HCT116 (cell line): Measurements from ENCODE around the gene GNG7. TPM values are rescaled to one million over a fixed set of nuclear protein-coding genes. Genes with fewer than 3 reads are reported as not detected.

Experiments used
- ATAC-seq: fragments of 200-7000 bp; cut with Tn5 transposase; 2 replicates; pipeline ENCODE4 v1.9.1; 2020; ENCODE audit warnings: mild to moderate bottlenecking, moderate library complexity
- BruUV-seq: library from RNA; stranded (reverse); fragments of 400-500 nt; replicated peaks from 2 replicates; lab custom pipeline; 2021; lab: Mats Ljungman, UMichigan
- CTCF ChIA-PET: fragments of 300-600 bp; sonication (Branson Sonifier 250); formaldehyde crosslinking; loops from one replicate; lab custom pipeline; 2021; ENCODE audit warnings: antibody characterized with exemption; lab: Charles Lee
- POLR2A ChIA-PET: fragments of 300-600, 350-600 bp; sonication (Branson Sonifier 250); formaldehyde crosslinking; loops from one replicate; lab custom pipeline; 2021; ENCODE audit warnings: antibody characterized with exemption; lab: Charles Lee
- RAD21 ChIA-PET, 2 experiments: fragments of 300-600 bp; sonication (Branson Sonifier 250); formaldehyde crosslinking; loops; one replicate each; lab custom pipeline; 2023; ENCODE audit warnings: low total read pairs in 2 of 2; ENCODE audit not compliant: uncharacterized antibody in 2 of 2, unreplicated experiment in 2 of 2, low non-redundant PET in 1 of 2; lab: Charles Lee
- DNase-seq: peaks from one replicate; pipeline ENCODE4 v3.0.0-alpha.2; 2010; ENCODE audit warnings: low read depth, low spot score
- H2AFZ ChIP-seq: fragments of 200-600 bp; shearing (Covaris generic), sonication (generic); 2 replicates; pipeline ENCODE4 v1.6.1; 2017; ENCODE audit warnings: low read depth, mixed run types, mixed read lengths, antibody characterized with exemption, low read length; ENCODE audit not compliant: poor library complexity, severe bottlenecking
- H3K27ac ChIP-seq: 2 replicates; pipeline ENCODE4 v1.5.1; 2012; ENCODE audit warnings: low read depth, low read length
- H3K27me3 ChIP-seq: fragments of 200-600 bp; sonication (generic); 2 replicates; pipeline ENCODE4 v1.6.1; 2016; ENCODE audit warnings: mixed run types, low read length, mixed read lengths; ENCODE audit not compliant: insufficient read depth
- H3K36me3 ChIP-seq, 2 experiments: fragments of 200-500 bp in 1 of 2; fragments of 200-600 bp in 1 of 2; sonication (Bioruptor generic) in 1 of 2; sonication (generic) in 1 of 2; 2 replicates each; pipeline versions ENCODE4 v1.5.1 to v1.6.1; 2014 to 2016; ENCODE audit warnings: low read length in 2 of 2, inconsistent platforms in 1 of 2, mixed read lengths in 1 of 2, mixed run types in 1 of 2; ENCODE audit not compliant: insufficient read depth in 2 of 2, control insufficient read depth in 1 of 2
- H3K4me1 ChIP-seq, 2 experiments: fragments of 200-600 bp in 1 of 2; sonication (generic) in 1 of 2; 2 replicates each; pipeline versions ENCODE4 v1.5.1 to v1.6.1; 2012 to 2017; ENCODE audit warnings: low read length in 2 of 2, inconsistent platforms in 1 of 2, mild to moderate bottlenecking in 1 of 2, mixed read lengths in 1 of 2, mixed run types in 1 of 2, moderate library complexity in 1 of 2; ENCODE audit not compliant: insufficient read depth in 2 of 2, control insufficient read depth in 1 of 2
- H3K4me2 ChIP-seq: fragments of 200-600 bp; sonication (generic); 2 replicates; pipeline ENCODE4 v1.6.1; 2017; ENCODE audit warnings: mixed run types, low read length, mixed read lengths
- H3K4me3 ChIP-seq, 2 experiments: fragments of 200-600 bp in 1 of 2; sonication (generic) in 1 of 2; replicated peaks in 1 of 2; 2 replicates each; pipeline ENCODE4 v1.5.1; 2011 to 2016; ENCODE audit warnings: low read length in 2 of 2, control low read depth in 1 of 2, low read depth in 1 of 2, mild to moderate bottlenecking in 1 of 2, mixed read lengths in 1 of 2, mixed run types in 1 of 2
- H3K79me2 ChIP-seq: fragments of 200-600 bp; sonication (generic); 2 replicates; pipeline ENCODE4 v1.6.1; 2017; ENCODE audit warnings: mild to moderate bottlenecking, mixed run types, low read length, moderate library complexity, mixed read lengths; ENCODE audit not compliant: insufficient read depth
- H3K9ac ChIP-seq: fragments of 200-600 bp; sonication (generic); 2 replicates; pipeline ENCODE4 v1.6.1; 2016; ENCODE audit warnings: low read length, mixed read lengths
- H3K9me2 ChIP-seq: fragments of 200-600 bp; sonication (generic), shearing (Covaris generic); 2 replicates; pipeline ENCODE4 v1.6.1; 2017; ENCODE audit warnings: mixed run types, mild to moderate bottlenecking, moderate library complexity; ENCODE audit not compliant: insufficient read depth
- H3K9me3 ChIP-seq, 2 experiments: fragments of 200-500 bp in 1 of 2; fragments of 200-600 bp in 1 of 2; sonication (Bioruptor generic) in 1 of 2; sonication (generic) in 1 of 2; 2 replicates each; pipeline ENCODE4 v1.6.1; 2014 to 2017; ENCODE audit warnings: low read length in 2 of 2, mixed read lengths in 2 of 2, inconsistent platforms in 1 of 2, low read depth in 1 of 2, mild to moderate bottlenecking in 1 of 2, mixed run types in 1 of 2, moderate library complexity in 1 of 2; ENCODE audit not compliant: control insufficient read depth in 1 of 2, insufficient read depth in 1 of 2
- H4K20me1 ChIP-seq: fragments of 200-600 bp; sonication (generic), shearing (Covaris generic); 2 replicates; pipeline ENCODE4 v1.6.1; 2017; ENCODE audit warnings: mixed run types, mild to moderate bottlenecking, moderate library complexity; ENCODE audit not compliant: insufficient read depth
- CEBPB ChIP-seq: IDR thresholded peaks from 2 replicates; pipeline ENCODE4 v1.6.1; 2012; ENCODE audit warnings: low read depth
- CTCF ChIP-seq, 3 experiments: fragments of 200-600 bp in 1 of 3; sonication (generic) in 1 of 3; IDR thresholded peaks in 2 of 3; conservative IDR thresholded peaks in 1 of 3; 2 replicates each; pipeline ENCODE4 v1.5.1; 2012 to 2017; ENCODE audit warnings: low read depth in 2 of 3, low read length in 2 of 3, antibody characterized with exemption in 1 of 3, borderline replicate concordance in 1 of 3, control low read depth in 1 of 3, mild to moderate bottlenecking in 1 of 3, mixed read lengths in 1 of 3, mixed run types in 1 of 3, moderate library complexity in 1 of 3; ENCODE audit not compliant: insufficient read depth in 1 of 3
- ELF1 ChIP-seq: IDR thresholded peaks from 2 replicates; pipeline ENCODE4 v1.6.1; 2012; ENCODE audit warnings: low read depth, borderline replicate concordance
- JUND ChIP-seq: IDR thresholded peaks from 2 replicates; pipeline ENCODE4 v1.6.1; 2012
- MAX ChIP-seq: IDR thresholded peaks from 2 replicates; pipeline ENCODE4 v1.6.1; 2012
- RAD21 ChIP-seq: IDR thresholded peaks from 2 replicates; pipeline ENCODE4 v1.6.1; 2012; ENCODE audit warnings: low read depth, mild to moderate bottlenecking
- SRF ChIP-seq: IDR thresholded peaks from 2 replicates; pipeline ENCODE4 v1.6.1; 2012; ENCODE audit warnings: low read depth
- YY1 ChIP-seq: IDR thresholded peaks from 2 replicates; pipeline ENCODE4 v1.6.1; 2011; ENCODE audit warnings: low read length, low read depth, moderate library complexity, mild to moderate bottlenecking; ENCODE audit not compliant: insufficient replicate concordance; ENCODE audit errors: extremely low read depth
- intact Hi-C: fragments of 100-400 bp; cut with micrococcal nuclease; formaldehyde crosslinking; loops from 2 replicates; pipeline ENCODE4 v1.10.0; 2022
- total RNA-seq: library from RNA; stranded (reverse); gene quantifications from one replicate; pipeline ENCODE4 v1.2.1, GENCODE V29; 2021; ENCODE audit not compliant: unreplicated experiment

Gene GNG7
- total RNA-seq, 1 experiment from 2014 or later = 11.3 TPM

- Histone ChIP-seq H3K79me2 (no peaks in the 10 kb centered on the region), H3K27me3 (no peaks in the 10 kb centered on the region), H3K4me1 (peaks cover 26 to 58% of the 10 kb centered on the region in 2 experiments), H2AFZ (no peak overlapping the region), H3K9me3 (no peaks in the 10 kb centered on the region; a peak in 1 of 4 replicates), H3K4me2 (no peak overlapping the region), H3K27ac (no peak overlapping the region)
- RAD21 ChIA-PET = no interaction called here
- no peak for DNase-seq
- no TSS peak for BruUV-seq
- no peak for ATAC-seq
- TF ChIP-seq JUND (no peak), CEBPB (no peak), CTCF (IDR thresholded peaks at IDR 0.05 in 2 of 3, conservative IDR thresholded peaks at IDR 0.05 in 1 of 3; ENCODE audit: borderline replicate concordance in 1 of 3, insufficient read depth in 1 of 3, low read depth in 2 of 3, low read length in 2 of 3) (no peak), RAD21 (no peak), ELF1 (no peak), SRF (no peak), MAX (no peak)
- TF ChIP-seq, all 23 proteins: peak for 0
- no peak overlapping the region for H3K4me3 ChIP-seq
- H3K36me3 ChIP-seq = no peaks in the 10 kb centered on the region
- H3K9me2 ChIP-seq = no peaks in the 10 kb centered on the region
- POLR2A ChIA-PET = interaction anchor here (0.7 to 2.7 kb wide), 2 partner anchors 15 to 72 kb away, joined by 3 to 7 read pairs; partner anchors contain the start of gene GADD45B
- intact Hi-C loops = no loop called here
- H3K9ac ChIP-seq = no peak overlapping the region
- CTCF ChIA-PET = no interaction called here
- H4K20me1 ChIP-seq = no peaks in the 10 kb centered on the region
Observed at GRCh38 chr19:2547721-2548120, 154.8 kb downstream of the GNG7 start.

GRCh38 chr19:2547033-2547680, 155.3 kb downstream of the GNG7 start:
- no peak for ATAC-seq
- H3K4me2 ChIP-seq = no peak overlapping the region
- peaks cover 28 to 60% of the 10 kb centered on the region in 2 experiments for H3K4me1 ChIP-seq
- H3K9ac ChIP-seq = no peak overlapping the region
- H3K36me3 ChIP-seq = no peaks in the 10 kb centered on the region
- H3K79me2 ChIP-seq = no peaks in the 10 kb centered on the region
- intact Hi-C loops = no loop called here
- CTCF ChIA-PET = no interaction called here
- no peaks in the 10 kb centered on the region for H3K27me3 ChIP-seq
- H3K4me3 ChIP-seq = no peak overlapping the region
- no peaks in the 10 kb centered on the region for H3K9me2 ChIP-seq
- no peak for DNase-seq
- no peaks in the 10 kb centered on the region for H4K20me1 ChIP-seq
- no peaks in the 10 kb centered on the region; a peak in 1 of 4 replicates for H3K9me3 ChIP-seq
- RAD21 ChIA-PET = no interaction called here
- H2AFZ ChIP-seq = no peak overlapping the region
- no peak overlapping the region for H3K27ac ChIP-seq
- no peak for TF ChIP-seq YY1
- BruUV-seq = no TSS peak
- POLR2A ChIA-PET = interaction anchor here (2.7 kb wide), 1 partner anchor 71 kb away, joined by 7 read pairs; the partner anchor contains the start of gene GADD45B
